GM12873 (cell line): ENCODE measurements around the gene RBM23.

Source experiments
- TF ChIP-seq, protein P1 (sequence below): IDR thresholded peaks from 2 replicates; pipeline ENCODE4 v1.5.1; 2012; ENCODE audit warnings: low read depth, mild to moderate bottlenecking, moderate library complexity, low read length, control low read depth; ENCODE audit not compliant: insufficient read depth; ENCODE audit errors: missing control alignments

RBM23 gene

DNA sequence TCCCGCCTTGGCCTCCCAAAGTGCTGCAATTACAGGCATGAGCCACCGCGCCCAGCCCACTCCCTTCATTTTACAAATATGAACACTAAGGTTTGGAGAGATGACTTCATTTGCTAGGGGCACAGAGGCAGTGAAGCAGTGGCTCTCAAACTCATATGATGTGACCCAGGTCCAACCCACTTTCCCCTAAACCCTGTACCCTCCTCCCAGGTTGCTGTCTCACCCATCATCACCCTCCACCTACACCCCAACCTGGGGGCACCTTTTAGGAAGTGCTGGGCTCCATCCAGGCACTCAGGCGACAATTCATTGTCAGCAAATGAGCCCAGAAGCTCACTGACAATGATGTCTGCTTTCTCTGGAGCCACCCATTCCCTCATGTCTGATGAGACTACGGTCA lies 4.8 kb upstream of the RBM23 start:
- TF ChIP-seq, protein P1, sequence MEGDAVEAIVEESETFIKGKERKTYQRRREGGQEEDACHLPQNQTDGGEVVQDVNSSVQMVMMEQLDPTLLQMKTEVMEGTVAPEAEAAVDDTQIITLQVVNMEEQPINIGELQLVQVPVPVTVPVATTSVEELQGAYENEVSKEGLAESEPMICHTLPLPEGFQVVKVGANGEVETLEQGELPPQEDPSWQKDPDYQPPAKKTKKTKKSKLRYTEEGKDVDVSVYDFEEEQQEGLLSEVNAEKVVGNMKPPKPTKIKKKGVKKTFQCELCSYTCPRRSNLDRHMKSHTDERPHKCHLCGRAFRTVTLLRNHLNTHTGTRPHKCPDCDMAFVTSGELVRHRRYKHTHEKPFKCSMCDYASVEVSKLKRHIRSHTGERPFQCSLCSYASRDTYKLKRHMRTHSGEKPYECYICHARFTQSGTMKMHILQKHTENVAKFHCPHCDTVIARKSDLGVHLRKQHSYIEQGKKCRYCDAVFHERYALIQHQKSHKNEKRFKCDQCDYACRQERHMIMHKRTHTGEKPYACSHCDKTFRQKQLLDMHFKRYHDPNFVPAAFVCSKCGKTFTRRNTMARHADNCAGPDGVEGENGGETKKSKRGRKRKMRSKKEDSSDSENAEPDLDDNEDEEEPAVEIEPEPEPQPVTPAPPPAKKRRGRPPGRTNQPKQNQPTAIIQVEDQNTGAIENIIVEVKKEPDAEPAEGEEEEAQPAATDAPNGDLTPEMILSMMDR: no peak

DNA sequence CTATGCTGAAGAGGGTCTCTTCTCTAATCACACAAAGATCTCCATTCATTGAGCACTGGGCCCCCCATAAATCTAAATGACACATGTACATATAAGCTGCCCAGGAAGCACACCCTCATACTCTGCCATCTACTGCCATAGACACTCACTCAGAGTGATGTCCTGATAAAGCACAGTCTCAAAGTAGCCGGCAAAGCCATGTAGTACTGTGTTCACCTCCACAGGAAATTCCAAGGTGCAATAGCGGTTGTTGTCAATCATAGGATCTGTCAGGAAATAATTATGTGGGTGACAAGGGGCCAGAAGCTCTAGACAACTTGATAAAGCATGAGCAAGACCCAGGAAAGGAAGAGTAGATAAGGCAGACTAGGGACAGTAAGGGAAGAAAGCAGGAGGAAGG lies 3.3 kb upstream of the RBM23 start:
- TF ChIP-seq, protein P1: no peak

DNA sequence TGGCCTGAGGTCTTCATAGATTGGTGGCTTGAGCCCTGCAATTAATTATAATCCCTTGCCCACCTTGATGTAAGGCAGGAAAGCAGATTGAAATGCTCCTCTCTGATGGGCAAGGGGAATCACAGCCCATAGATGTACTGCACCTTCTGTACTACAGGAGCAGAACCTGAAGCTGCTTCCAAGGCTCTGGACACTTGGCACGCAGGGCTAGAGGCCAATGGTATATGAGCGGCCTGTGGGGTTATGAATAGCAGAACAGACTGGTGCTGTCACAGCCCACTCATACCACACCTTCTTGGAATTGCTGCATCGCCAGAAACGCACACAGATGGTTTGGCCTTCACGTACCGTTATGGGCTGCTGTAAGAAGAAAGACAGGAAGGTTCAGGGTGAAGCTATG lies 1.7 kb upstream of the RBM23 start:
- TF ChIP-seq, protein P1: no peak

DNA sequence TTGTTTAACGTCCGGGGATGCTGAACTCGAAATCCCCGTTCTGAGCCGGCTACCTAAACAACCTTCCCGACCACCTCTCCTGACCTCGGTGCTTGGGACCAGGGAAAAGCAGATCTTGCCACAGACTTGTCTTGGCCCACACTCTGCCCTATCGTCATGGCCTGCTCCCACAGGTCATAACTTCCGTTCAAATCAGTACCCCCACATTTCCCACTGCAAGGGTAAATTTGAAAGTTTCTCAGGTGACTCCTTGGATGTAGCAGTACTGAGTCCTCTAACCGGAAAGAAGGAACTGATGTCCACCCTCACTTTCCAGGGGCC lies 612 bp upstream of the RBM23 start:
- TF ChIP-seq, protein P1: no peak

DNA sequence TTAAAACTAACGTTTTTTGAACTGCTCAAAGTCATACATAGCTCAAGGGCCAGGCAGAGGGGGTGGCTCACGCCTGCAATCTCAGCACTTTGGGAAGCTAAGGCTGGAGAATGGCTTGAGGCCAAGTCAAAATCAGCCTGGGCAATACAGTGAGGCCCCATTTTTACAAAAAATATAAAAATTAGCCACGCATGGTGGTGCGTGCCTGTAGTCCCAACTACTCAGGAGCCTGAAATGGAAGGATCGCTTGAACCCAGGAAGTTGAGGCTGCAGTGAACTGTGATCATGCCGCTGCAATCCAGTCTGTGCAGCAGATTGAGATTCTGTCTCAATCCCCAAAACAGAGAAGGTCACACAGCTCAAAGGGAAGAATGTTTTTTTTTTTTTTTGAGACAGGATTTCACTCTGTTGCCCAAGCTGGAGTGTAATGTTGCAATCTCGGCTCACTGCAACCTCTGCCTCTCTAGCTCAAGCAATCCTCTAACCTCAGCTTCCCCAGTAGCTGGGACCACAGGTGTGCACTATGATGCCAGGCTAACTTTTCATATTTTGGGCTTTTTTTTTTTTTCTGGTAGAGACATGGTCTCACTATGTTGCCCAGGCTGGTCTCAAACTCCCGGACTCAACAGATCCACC lies 2.9 kb downstream of the RBM23 start:
- TF ChIP-seq, protein P1: no peak

GRCh38 chr14:22910916-22911315 lies 8.0 kb downstream of the RBM23 start:
- TF ChIP-seq, protein P1: no peak

DNA sequence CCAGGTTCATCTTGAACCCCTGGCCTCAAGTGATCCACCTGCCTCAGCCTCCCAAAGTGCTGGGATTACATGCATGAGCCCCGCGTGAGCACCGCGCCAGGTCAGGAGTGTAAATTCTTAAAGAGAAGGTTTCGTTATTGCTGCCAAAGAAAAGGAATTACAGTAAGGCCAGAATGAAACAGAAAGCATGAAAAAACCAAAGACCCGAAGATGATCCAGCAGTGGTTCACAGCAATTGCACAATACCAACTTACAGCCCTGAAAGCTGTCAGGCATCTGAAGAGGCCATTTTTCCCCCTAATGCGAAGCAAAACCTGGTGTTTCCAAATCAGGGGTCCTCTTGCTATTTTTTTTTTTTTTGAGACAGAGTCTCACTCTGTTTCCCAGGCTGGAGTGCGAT lies 10.3 kb downstream of the RBM23 start:
- TF ChIP-seq, protein P1: no peak
